SJSA1 (cell line): ENCODE data around the gene GLCCI1. TPM values are rescaled to one million over a fixed set of nuclear protein-coding genes. Genes with fewer than 3 reads are reported as not detected.

Experiments
- DNase-seq, 2 experiments: peaks; one replicate each; pipeline ENCODE4 v3.0.0-alpha.2; 2015 to 2020; ENCODE audit warnings: low spot score in 2 of 2, low read depth in 1 of 2
- H3K27ac ChIP-seq: fragments of 250-450 bp; sonication (Bioruptor Pico); 2 replicates; pipeline ENCODE4 v1.5.1; 2020; ENCODE audit warnings: mild to moderate bottlenecking, moderate library complexity
- H3K27me3 ChIP-seq: fragments of 250-450 bp; sonication (Bioruptor Pico); replicated peaks from 2 replicates; pipeline ENCODE4 v1.5.1; 2020; ENCODE audit warnings: mild to moderate bottlenecking, moderate library complexity
- H3K36me3 ChIP-seq: fragments of 250-450 bp; sonication (Bioruptor Pico); 2 replicates; pipeline ENCODE4 v1.5.1; 2020; ENCODE audit warnings: mild to moderate bottlenecking
- H3K4me1 ChIP-seq: fragments of 250-450 bp; sonication (Bioruptor Pico); replicated peaks from 2 replicates; pipeline ENCODE4 v1.6.1; 2021; ENCODE audit warnings: mild to moderate bottlenecking
- H3K4me3 ChIP-seq: fragments of 250-450 bp; sonication (Bioruptor Pico); 2 replicates; pipeline ENCODE4 v1.5.1; 2020; ENCODE audit warnings: mild to moderate bottlenecking
- H3K9me3 ChIP-seq: fragments of 250-450 bp; sonication (Bioruptor Pico); replicated peaks from 2 replicates; pipeline ENCODE4 v1.5.1; 2020; ENCODE audit warnings: mild to moderate bottlenecking
- total RNA-seq: library from RNA; depleted of rRNA; stranded (reverse); fragments of >200 nt; shearing (Covaris generic); gene quantifications from 2 replicates; pipeline ENCODE4 v1.2.3, GENCODE V29; 2014

GLCCI1 gene
- total RNA-seq, 1 experiment from 2014 or later: 2.1 TPM

DNA sequence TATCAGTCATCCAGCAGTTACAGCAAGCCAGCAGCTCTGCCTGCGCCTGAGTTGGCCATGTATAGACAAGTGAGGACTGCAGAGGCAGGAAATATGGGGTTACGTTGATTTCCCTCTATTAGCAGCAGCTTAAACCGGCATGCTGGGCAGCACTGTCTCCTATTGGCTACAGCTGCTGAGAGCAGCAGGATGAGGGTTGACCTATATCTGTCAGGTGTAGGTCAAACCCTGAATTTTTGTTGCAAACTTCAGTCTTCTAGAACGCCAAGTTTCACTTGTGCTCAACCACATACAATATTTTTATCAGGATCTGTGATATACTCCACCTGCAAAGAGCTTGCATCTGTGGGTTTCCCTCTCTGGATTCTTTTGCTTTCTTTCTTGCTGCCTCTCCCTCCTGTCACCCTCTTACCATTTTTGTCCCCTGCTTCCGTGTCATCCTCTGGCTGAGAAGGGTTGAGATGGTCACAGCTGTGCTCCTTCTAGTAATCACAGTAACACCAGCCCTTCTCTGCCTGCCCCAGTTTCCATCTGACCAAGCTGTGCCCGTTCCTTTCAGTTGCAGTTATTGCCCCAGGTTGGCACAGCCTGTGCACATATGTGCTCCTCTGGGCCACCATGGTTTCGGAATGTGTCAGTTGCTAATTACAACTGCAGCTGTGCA lies 23.8 kb upstream of the GLCCI1 start:
- H3K4me3 ChIP-seq: no peak overlapping the region
- no peaks in the 10 kb centered on the region for H3K27me3 ChIP-seq
- H3K36me3 ChIP-seq: no peaks in the 10 kb centered on the region
- no peak for DNase-seq
- H3K9me3 ChIP-seq: no peaks in the 10 kb centered on the region
- H3K27ac ChIP-seq: no peak overlapping the region
- no peaks in the 10 kb centered on the region for H3K4me1 ChIP-seq

DNA sequence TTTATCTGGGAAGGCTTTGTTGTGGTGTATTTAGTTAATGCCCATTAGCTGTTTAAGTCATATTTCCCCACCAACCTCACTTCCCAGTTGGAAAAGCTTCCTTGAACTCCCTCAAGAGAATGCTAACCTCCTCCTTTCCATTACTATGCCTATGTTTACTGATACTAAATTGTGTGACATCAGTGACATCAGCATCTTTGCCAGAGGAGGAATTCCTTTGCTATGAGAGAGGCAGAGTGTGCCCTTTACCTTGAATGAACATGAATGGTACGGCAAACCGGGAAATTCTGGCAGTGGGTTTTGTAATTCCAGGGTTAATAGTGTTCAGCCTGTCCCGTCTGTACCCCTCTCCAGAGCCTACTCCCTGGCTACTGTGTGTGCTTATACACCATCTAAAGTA lies 22.1 kb upstream of the GLCCI1 start:
- Histone ChIP-seq H3K4me3 (no peak overlapping the region), H3K4me1 (no peaks in the 10 kb centered on the region), H3K9me3 (no peaks in the 10 kb centered on the region), H3K36me3 (no peaks in the 10 kb centered on the region), H3K27me3 (no peaks in the 10 kb centered on the region), H3K27ac (no peak overlapping the region)
- no peak for DNase-seq

DNA sequence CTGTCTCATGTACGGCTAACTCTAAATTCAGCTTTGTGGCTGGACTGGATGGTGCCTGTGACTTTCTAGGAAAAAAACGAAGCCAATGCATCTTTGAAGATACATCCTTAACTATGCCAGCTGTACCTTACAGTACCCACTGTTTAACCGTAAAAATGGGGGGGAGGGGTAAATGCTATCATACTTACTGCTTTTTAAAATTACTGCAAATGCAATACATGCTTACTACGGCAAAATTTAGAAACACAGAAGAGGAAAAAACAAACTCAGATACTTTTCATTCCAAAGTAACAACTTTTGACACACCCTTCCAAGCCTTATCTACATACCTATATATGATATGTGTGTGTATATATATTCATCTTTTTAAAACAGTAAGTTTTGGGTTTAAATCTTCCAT lies 20.4 kb upstream of the GLCCI1 start:
- no peak overlapping the region for H3K27ac ChIP-seq
- H3K4me1 ChIP-seq: no peaks in the 10 kb centered on the region
- no peaks in the 10 kb centered on the region for H3K36me3 ChIP-seq
- DNase-seq: no peak
- no peaks in the 10 kb centered on the region for H3K27me3 ChIP-seq
- no peaks in the 10 kb centered on the region for H3K9me3 ChIP-seq
- H3K4me3 ChIP-seq: no peak overlapping the region

DNA sequence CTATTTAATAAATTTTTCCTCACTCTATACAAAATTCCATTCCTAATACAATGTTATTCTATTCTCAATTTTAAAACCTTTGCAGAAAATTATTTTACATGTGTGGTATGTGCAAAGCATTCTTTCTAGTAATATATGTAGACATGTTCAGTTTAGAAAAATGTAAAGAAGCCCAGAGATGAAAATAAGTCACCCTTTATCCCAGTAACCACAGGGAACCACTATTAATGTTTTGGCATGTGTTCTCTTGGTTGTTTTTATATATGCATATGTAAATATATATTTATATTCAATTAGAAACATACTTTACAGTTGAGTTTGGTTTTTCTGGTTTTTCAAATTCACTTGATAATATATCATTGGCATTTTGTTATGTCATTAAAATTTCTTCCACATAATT lies 14.8 kb upstream of the GLCCI1 start:
- Histone ChIP-seq H3K9me3 (no peaks in the 10 kb centered on the region), H3K4me3 (no peak overlapping the region), H3K4me1 (peaks cover 3% of the 10 kb centered on the region; the same call in 1 of the 2 replicates), H3K27ac (no peak overlapping the region), H3K27me3 (no peaks in the 10 kb centered on the region), H3K36me3 (no peaks in the 10 kb centered on the region)
- no peak for DNase-seq

- Histone ChIP-seq H3K9me3 (no peaks in the 10 kb centered on the region), H3K36me3 (no peaks in the 10 kb centered on the region), H3K27ac (no peak overlapping the region), H3K4me3 (no peak overlapping the region), H3K27me3 (no peaks in the 10 kb centered on the region), H3K4me1 (peaks cover 3% of the 10 kb centered on the region; the same call in 1 of the 2 replicates)
- DNase-seq: no peak
Measured at GRCh38 chr7:7956531-7957128, 12.0 kb upstream of the GLCCI1 start.

GRCh38 chr7:7957513-7957912 lies 11.1 kb upstream of the GLCCI1 start:
- H3K27ac ChIP-seq: no peak overlapping the region
- no peaks in the 10 kb centered on the region for H3K36me3 ChIP-seq
- no peak for DNase-seq
- no peaks in the 10 kb centered on the region for H3K27me3 ChIP-seq
- no peaks in the 10 kb centered on the region for H3K9me3 ChIP-seq
- H3K4me3 ChIP-seq: no peak overlapping the region
- H3K4me1 ChIP-seq: peaks cover 4% of the 10 kb centered on the region

DNA sequence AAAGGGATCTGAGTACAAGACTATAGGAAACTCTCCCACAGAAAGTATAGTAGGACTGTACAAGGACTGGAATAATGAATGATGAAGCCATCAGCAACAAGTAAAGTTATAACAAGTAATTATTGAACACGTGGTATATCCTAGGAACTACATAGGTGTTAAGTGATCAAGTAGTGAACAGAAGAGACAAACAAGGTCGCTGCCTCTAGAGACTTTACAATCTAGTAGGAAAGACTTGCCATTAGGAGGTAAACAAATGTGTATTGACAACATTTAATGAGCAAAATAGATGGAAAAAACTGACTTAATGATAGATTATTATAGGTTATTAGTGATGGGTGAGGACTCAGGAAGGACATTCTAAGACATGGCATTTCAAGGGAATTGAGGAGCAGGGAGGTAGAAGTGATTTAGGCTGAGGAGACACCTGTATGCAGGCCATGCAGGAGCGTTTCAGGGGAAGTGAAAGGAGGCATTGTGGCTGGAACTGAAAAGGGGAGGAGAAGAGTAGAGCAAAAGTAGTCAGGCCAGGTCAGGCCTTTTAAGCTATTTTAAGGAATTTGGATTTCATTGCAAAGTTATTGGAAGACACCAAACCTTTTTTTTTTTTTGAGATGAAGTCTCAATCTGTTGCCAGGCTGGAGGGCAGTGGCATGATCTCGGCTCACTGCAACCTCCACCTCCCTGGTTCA lies 8.5 kb upstream of the GLCCI1 start:
- Histone ChIP-seq H3K9me3 (no peaks in the 10 kb centered on the region), H3K36me3 (no peaks in the 10 kb centered on the region), H3K27ac (no peak overlapping the region), H3K4me3 (no peak overlapping the region), H3K27me3 (no peaks in the 10 kb centered on the region), H3K4me1 (peaks cover 13% of the 10 kb centered on the region)
- DNase-seq: no peak

DNA sequence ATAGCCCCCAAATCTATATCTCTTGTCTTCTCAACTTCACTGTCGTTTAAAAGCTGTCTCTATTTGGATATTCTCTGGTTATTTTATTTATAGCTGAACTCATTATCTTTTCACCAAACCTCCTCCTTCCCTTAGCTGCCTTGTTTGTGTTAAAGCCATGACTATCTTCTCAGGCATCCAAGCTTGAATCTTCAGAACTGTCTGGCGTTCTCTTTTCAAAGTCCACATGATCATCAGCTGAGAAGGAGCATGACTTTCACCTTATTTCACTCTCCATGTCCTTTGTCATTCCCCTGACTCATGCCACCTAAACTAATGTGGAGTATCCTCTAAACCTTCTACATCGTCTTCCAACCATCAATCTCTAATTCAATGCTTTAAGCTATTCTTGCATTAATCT lies 5.7 kb upstream of the GLCCI1 start:
- H3K4me3 ChIP-seq: no peak overlapping the region
- H3K9me3 ChIP-seq: no peaks in the 10 kb centered on the region
- no peak overlapping the region for H3K27ac ChIP-seq
- no peaks in the 10 kb centered on the region for H3K36me3 ChIP-seq
- DNase-seq: peak in 1 of 2 experiments; percentile 23
- H3K4me1 ChIP-seq: peaks cover 13% of the 10 kb centered on the region
- H3K27me3 ChIP-seq: no peaks in the 10 kb centered on the region

- H3K36me3 ChIP-seq: 0 out of 2 replicates have a peak, but pooled peaks cover 3% of the 10 kb centered on the region
- DNase-seq: no peak
- peaks cover 16% of the 10 kb centered on the region for H3K4me1 ChIP-seq
- no peaks in the 10 kb centered on the region for H3K9me3 ChIP-seq
- no peak overlapping the region for H3K4me3 ChIP-seq
- H3K27ac ChIP-seq: no peak overlapping the region
- H3K27me3 ChIP-seq: no peaks in the 10 kb centered on the region
Measured at GRCh38 chr7:7964250-7964649, 4.3 kb upstream of the GLCCI1 start.

DNA sequence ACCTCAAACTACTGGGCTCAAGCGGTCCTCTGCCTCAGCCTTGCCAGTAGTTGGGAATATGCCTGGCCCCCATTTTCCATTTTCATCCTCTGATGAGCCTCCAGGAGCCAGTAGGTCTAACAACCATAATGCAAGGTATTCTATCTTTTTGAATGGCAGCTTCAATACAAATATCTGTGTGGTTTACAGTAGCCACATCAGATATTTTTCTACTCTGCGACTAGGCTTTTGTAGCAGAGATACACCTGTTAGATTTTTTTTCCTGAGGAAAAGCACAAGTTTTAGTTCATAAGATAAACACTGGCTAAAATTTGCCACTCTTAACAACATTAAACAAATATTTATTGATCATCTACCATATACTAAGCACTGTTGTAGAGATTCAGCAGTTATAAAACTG lies 3.9 kb upstream of the GLCCI1 start:
- 0 out of 2 replicates have a peak, but pooled peaks cover 3% of the 10 kb centered on the region for H3K36me3 ChIP-seq
- H3K4me3 ChIP-seq: no peak overlapping the region
- H3K27me3 ChIP-seq: no peaks in the 10 kb centered on the region
- no peak for DNase-seq
- H3K4me1 ChIP-seq: peaks cover 16% of the 10 kb centered on the region
- H3K27ac ChIP-seq: no peak overlapping the region
- H3K9me3 ChIP-seq: no peaks in the 10 kb centered on the region

GRCh38 chr7:7965301-7965700 lies 3.3 kb upstream of the GLCCI1 start:
- peaks cover 16% of the 10 kb centered on the region for H3K4me1 ChIP-seq
- no peaks in the 10 kb centered on the region for H3K9me3 ChIP-seq
- no peak overlapping the region for H3K4me3 ChIP-seq
- DNase-seq: no peak
- 0 out of 2 replicates have a peak, but pooled peaks cover 3% of the 10 kb centered on the region for H3K36me3 ChIP-seq
- no peak overlapping the region for H3K27ac ChIP-seq
- H3K27me3 ChIP-seq: no peaks in the 10 kb centered on the region

GRCh38 chr7:7966141-7966734 lies 2.4 kb upstream of the GLCCI1 start:
- no peak for DNase-seq
- Histone ChIP-seq H3K4me1 (peaks cover 16% of the 10 kb centered on the region), H3K36me3 (0 out of 2 replicates have a peak, but pooled peaks cover 3% of the 10 kb centered on the region), H3K27me3 (0 out of 2 replicates have a peak, but pooled peaks cover 3% of the 10 kb centered on the region), H3K27ac (no peak overlapping the region), H3K4me3 (no peak overlapping the region), H3K9me3 (no peaks in the 10 kb centered on the region)

GRCh38 chr7:7967886-7968543 lies 581 bp upstream of the GLCCI1 start:
- Histone ChIP-seq H3K27ac (no peak overlapping the region), H3K4me1 (peaks cover 10% of the 10 kb centered on the region), H3K9me3 (no peaks in the 10 kb centered on the region), H3K4me3 (peak overlapping the region; percentile 71), H3K36me3 (0 out of 2 replicates have a peak, but pooled peaks cover 3% of the 10 kb centered on the region), H3K27me3 (peaks cover 3% of the 10 kb centered on the region; the same call in 1 of the 2 replicates)
- DNase-seq: no peak
